ENCODE data around the gene BLMH.
A peak's percentile ranks its signal among the peaks of the same experiment; 100 is the strongest.

BLMH gene

DNA sequence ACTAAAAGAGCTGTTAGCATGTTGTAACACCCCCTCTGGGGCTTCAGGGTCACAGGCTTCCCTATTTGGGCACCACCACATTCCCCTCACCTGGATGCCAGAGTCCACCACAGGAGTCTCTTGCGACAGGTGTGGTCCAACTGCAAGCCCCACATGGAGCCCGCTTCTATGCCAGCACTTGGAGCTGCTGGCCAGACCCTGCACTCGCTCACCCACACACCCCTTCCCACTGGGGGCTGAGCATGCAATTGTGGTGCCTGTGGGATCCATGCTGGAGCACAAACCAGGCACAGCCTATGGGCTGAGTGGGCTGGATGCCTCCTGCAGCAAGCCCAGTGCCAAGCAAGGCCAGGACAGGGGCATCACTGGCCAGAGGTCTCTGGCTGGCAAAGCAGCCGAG, 6.0 kb upstream of the BLMH start:
- no peak overlapping the region for H3K9ac ChIP-seq (ENCODE audit: insufficient read length)
- no peak overlapping the region for H3K27ac ChIP-seq
- no peak overlapping the region for H3K4me3 ChIP-seq
- no peaks in the 10 kb centered on the region for H3K36me3 ChIP-seq (ENCODE audit: insufficient read depth, low read length)
- no peaks in the 10 kb centered on the region for H3K9me3 ChIP-seq (ENCODE audit: low read depth, low read length)
- no peak for DNase-seq (ENCODE audit: low read depth, low spot score)
- TF ChIP-seq EZH2 (IDR thresholded peaks at IDR 0.05), result no peak
- TF ChIP-seq FOXP2 (optimal IDR thresholded peaks at IDR 0.05; ENCODE audit: control extremely low read depth, extremely low read length, insufficient read depth), result no peak
- no peak for TF ChIP-seq POLR2AphosphoS5 (IDR thresholded peaks at IDR 0.05; ENCODE audit: borderline replicate concordance, low read depth, low read length)

DNA sequence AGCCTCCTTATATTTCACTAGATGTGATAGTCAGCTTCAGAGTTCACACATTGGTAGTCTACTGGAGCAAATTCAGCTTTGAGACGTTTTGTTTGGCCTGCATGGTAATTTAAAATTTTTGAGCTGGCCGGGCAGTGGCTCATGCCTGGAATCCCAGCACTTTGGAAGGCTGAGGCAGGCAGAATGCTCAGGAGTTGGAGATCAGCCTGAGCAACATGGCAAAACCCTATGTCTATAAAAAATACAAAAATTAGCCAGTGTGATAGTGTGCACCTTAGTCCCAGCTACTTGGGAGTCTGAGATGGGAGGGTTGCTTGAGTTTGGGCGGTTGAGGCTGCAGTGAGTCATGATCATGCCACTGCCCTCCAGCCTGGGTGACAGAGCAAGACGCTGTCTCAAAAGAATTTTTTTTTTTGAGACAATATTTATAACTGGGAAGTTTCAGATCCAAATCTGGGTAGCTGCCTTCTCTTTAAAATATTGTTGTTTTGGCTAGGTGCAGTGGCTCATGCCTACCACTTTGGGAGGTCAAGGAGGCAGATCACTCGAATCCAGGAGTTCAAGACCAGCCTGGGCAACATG, 4.8 kb upstream of the BLMH start:
- Histone ChIP-seq H3K4me3 (no peak overlapping the region), H3K9ac (ENCODE audit: insufficient read length) (no peak overlapping the region), H3K27ac (no peak overlapping the region), H3K9me3 (ENCODE audit: low read depth, low read length) (no peaks in the 10 kb centered on the region), H3K36me3 (ENCODE audit: insufficient read depth, low read length) (no peaks in the 10 kb centered on the region)
- no peak for TF ChIP-seq EZH2 (IDR thresholded peaks at IDR 0.05)
- TF ChIP-seq POLR2AphosphoS5 (IDR thresholded peaks at IDR 0.05; ENCODE audit: borderline replicate concordance, low read depth, low read length), result no peak
- DNase-seq (ENCODE audit: low read depth, low spot score), result no peak

DNA sequence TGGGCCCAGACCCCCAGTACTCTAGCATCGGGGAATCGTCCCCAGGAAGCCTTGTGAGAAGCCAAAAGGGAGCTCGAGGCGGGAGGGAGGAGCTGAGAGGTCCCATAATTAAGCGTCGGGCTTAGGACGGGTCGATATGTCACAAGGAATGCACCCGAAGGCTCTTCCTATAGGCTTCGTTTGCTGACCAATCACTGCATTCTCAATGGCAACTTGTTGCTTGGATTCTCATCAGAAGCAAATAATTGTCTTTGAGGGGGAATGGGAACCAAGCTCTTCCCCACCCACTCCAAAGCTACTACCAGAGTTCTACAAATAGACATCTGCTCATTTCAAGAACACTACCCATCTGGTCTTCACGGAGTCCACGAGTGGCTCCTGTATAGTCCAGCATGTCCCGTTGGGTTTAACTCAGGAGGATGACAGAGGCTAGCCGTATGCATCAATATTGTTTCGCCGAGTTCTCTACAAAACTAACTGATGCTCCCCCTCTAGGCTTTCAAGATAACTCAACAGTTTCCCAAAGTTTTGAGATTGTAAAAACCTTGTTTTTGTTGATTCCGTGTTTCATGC, 628 bp upstream of the BLMH start:
- peak overlapping the region; percentile 83 for H3K9ac ChIP-seq (ENCODE audit: insufficient read length)
- H3K9me3 ChIP-seq (ENCODE audit: low read depth, low read length), result no peaks in the 10 kb centered on the region
- H3K27ac ChIP-seq, result peak overlapping the region; percentile 82
- TF ChIP-seq FOXP2 (optimal IDR thresholded peaks at IDR 0.05; ENCODE audit: control extremely low read depth, extremely low read length, insufficient read depth) (no peak), EZH2 (IDR thresholded peaks at IDR 0.05) (no peak), POLR2AphosphoS5 (IDR thresholded peaks at IDR 0.05; ENCODE audit: borderline replicate concordance, low read depth, low read length) (no peak)
- no peak for DNase-seq (ENCODE audit: low read depth, low spot score)
- peak overlapping the region; percentile 93 for H3K4me3 ChIP-seq
- H3K36me3 ChIP-seq (ENCODE audit: insufficient read depth, low read length), result peaks cover 20% of the 10 kb centered on the region

DNA sequence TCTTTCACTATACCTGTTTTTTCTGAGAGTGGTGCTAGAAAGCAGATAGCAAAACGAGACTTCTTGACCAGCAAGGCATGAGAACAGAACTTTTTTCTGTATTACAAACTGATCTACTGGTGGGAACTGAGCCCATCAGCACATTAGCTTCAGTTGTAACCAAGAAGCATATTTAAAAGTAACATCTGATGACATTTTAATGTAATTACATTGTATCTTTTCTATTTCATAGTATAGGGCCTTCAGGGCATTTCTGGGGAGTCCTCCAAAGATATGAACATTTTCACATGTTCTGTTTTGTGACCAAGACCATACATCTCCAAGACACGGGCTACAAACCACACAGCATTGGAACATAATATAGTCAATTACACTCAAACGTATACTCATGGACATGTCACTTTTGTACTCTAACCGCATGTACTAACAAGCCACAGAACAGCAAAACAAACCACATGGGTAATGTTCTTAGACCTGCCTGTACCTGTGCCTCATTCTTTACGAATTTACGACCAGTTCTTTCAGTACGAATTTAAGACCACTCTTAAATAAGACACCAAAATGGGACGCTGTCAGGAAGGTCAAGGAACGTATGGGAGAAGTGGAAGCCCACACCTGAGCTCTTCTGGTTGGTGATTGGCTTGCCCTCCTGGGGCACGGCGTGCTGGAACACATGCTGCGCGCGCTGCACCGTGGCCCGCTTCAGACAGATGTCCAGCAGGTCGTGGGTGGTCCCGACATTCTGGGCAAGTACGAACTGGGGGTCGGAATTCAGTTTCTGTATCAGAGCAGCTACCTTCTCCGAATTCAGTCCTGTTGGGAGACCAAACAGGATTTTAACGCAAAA, 825 bp downstream of the BLMH start:
- H3K9me3 ChIP-seq (ENCODE audit: low read depth, low read length), result no peaks in the 10 kb centered on the region
- peak overlapping the region; percentile 83 for H3K9ac ChIP-seq (ENCODE audit: insufficient read length)
- no peak for DNase-seq (ENCODE audit: low read depth, low spot score)
- TF ChIP-seq FOXP2 (optimal IDR thresholded peaks at IDR 0.05; ENCODE audit: control extremely low read depth, extremely low read length, insufficient read depth) (no peak), EZH2 (IDR thresholded peaks at IDR 0.05) (no peak), POLR2AphosphoS5 (IDR thresholded peaks at IDR 0.05; ENCODE audit: borderline replicate concordance, low read depth, low read length) (no peak)
- H3K36me3 ChIP-seq (ENCODE audit: insufficient read depth, low read length), result peaks cover 34% of the 10 kb centered on the region
- 0 out of 2 replicates have a peak overlapping the region, but pooled peaks have one; percentile 8 for H3K27ac ChIP-seq
- H3K4me3 ChIP-seq, result peak overlapping the region; percentile 93

DNA sequence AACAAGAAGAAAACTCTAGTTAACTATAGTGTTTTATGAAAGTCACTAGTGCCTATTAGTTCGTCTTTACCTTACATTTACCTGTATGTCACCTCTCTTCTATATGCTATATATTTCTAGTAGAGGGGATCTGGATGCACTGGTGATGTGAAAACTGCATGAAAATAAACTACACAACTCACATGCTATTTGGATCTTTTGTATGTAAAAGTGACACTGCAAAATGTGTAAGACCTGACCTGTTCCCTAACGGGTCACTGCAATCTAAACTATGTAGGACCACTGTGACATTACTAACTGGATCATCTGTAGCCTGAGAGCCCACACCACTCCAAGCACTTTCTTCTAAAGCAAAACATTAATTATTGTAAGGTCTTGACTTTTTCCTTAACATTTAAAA, 1.7 kb downstream of the BLMH start:
- DNase-seq (ENCODE audit: low read depth, low spot score), result no peak
- Histone ChIP-seq H3K9me3 (ENCODE audit: low read depth, low read length) (no peaks in the 10 kb centered on the region), H3K27ac (0 out of 2 replicates have a peak overlapping the region, but pooled peaks have one; percentile 8), H3K9ac (ENCODE audit: insufficient read length) (peak overlapping the region; percentile 83), H3K4me3 (peak overlapping the region; percentile 93), H3K36me3 (ENCODE audit: insufficient read depth, low read length) (peaks cover 43% of the 10 kb centered on the region)
- no peak for TF ChIP-seq POLR2AphosphoS5 (IDR thresholded peaks at IDR 0.05; ENCODE audit: borderline replicate concordance, low read depth, low read length)
- no peak for TF ChIP-seq FOXP2 (optimal IDR thresholded peaks at IDR 0.05; ENCODE audit: control extremely low read depth, extremely low read length, insufficient read depth)
- TF ChIP-seq EZH2 (IDR thresholded peaks at IDR 0.05), result no peak

DNA sequence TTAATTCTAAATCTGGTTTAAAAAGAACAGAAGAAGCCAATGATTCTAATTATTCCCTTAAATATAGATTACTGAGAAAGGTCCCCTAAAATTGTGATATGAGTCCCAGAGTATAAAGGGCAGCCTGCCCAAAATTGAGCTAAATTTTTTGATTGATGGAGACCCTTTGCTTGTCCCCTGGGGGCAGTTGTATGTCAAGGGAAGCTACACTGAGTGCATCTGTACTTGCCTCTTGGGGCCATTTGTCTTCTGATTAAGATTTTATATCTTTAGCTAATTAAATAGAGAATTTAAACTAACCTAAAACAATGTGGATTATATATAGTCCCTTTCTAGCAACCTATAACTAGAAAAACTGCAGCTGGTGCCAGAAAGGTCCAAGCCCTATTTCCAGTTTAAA, 12.6 kb downstream of the BLMH start:
- DNase-seq (ENCODE audit: low read depth, low spot score), result no peak
- H3K36me3 ChIP-seq (ENCODE audit: insufficient read depth, low read length), result peaks cover 64% of the 10 kb centered on the region
- no peaks in the 10 kb centered on the region for H3K9me3 ChIP-seq (ENCODE audit: low read depth, low read length)
- no peak overlapping the region for H3K9ac ChIP-seq (ENCODE audit: insufficient read length)
- no peak overlapping the region for H3K4me3 ChIP-seq
- H3K27ac ChIP-seq, result no peak overlapping the region
- no peak for TF ChIP-seq EZH2 (IDR thresholded peaks at IDR 0.05)
- TF ChIP-seq FOXP2 (optimal IDR thresholded peaks at IDR 0.05; ENCODE audit: control extremely low read depth, extremely low read length, insufficient read depth), result no peak
- TF ChIP-seq POLR2AphosphoS5 (IDR thresholded peaks at IDR 0.05; ENCODE audit: borderline replicate concordance, low read depth, low read length), result no peak

DNA sequence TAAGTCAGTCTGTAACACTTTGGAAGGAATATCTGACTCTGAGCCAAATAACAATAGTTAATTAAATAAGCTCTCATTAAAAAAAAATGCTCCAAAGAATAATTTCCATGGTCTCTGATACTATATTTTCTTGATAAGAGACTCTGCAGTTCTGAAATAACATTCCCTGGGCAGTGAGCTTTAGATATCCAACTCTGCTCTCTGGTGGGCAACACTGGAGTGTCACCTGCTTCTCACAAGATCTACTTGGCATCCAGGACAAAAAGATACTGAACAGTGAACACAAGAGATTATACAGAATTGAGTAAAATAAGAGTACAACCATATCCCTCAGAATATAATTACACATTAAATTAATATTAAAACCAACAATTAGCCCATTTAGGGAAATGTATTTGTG, 13.7 kb downstream of the BLMH start:
- Histone ChIP-seq H3K9me3 (ENCODE audit: low read depth, low read length) (no peaks in the 10 kb centered on the region), H3K27ac (no peak overlapping the region), H3K36me3 (ENCODE audit: insufficient read depth, low read length) (peaks cover 67% of the 10 kb centered on the region), H3K4me3 (no peak overlapping the region), H3K9ac (ENCODE audit: insufficient read length) (no peak overlapping the region)
- TF ChIP-seq FOXP2 (optimal IDR thresholded peaks at IDR 0.05; ENCODE audit: control extremely low read depth, extremely low read length, insufficient read depth), result no peak
- no peak for TF ChIP-seq EZH2 (IDR thresholded peaks at IDR 0.05)
- TF ChIP-seq POLR2AphosphoS5 (IDR thresholded peaks at IDR 0.05; ENCODE audit: borderline replicate concordance, low read depth, low read length), result no peak
- DNase-seq (ENCODE audit: low read depth, low spot score), result no peak

DNA sequence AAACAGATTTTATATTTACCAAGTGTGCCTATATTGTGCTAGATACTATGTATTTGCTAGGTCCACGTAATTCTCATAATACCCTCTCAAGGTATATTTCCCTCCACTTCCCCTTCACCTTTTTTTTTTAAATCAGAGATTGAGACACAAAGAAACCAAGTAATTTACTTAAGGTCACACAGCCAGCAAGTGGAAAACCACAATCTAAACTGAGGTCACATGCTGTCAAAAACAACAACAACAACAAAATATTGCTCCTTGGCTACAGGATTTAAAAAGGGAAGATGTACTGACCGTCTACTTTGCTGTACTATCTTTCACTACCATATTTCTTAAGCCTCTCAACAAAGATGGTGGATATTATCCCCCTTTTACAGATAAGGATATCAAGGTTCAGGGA, 15.8 kb downstream of the BLMH start:
- no peak overlapping the region for H3K9ac ChIP-seq (ENCODE audit: insufficient read length)
- peaks cover 75% of the 10 kb centered on the region for H3K36me3 ChIP-seq (ENCODE audit: insufficient read depth, low read length)
- H3K27ac ChIP-seq, result no peak overlapping the region
- H3K9me3 ChIP-seq (ENCODE audit: low read depth, low read length), result no peaks in the 10 kb centered on the region
- DNase-seq (ENCODE audit: low read depth, low spot score), result no peak
- no peak for TF ChIP-seq FOXP2 (optimal IDR thresholded peaks at IDR 0.05; ENCODE audit: control extremely low read depth, extremely low read length, insufficient read depth)
- TF ChIP-seq EZH2 (IDR thresholded peaks at IDR 0.05), result no peak
- TF ChIP-seq POLR2AphosphoS5 (IDR thresholded peaks at IDR 0.05; ENCODE audit: borderline replicate concordance, low read depth, low read length), result no peak
- H3K4me3 ChIP-seq, result no peak overlapping the region

Measured in SK-N-MC (cell line).